Heart left ventricle (tissue), 16 donors: ENCODE results near the gene LAMA4. TPM values are rescaled to one million over a fixed set of nuclear protein-coding genes. Genes with fewer than 3 reads are reported as not detected.
A peak's percentile ranks its signal among the peaks of the same experiment; 100 is the strongest.

Experiments used
- ATAC-seq, 4 donors: fragments of 200-7000 bp; cut with Tn5 transposase; one replicate each; pipeline ENCODE4 v1.9.1; 2020 to 2022; ENCODE audit warnings: moderate library complexity in 4 of 4, mild to moderate bottlenecking in 3 of 4, moderate number of reproducible peaks in 1 of 4
- DNase-seq, 5 donors: peaks; one replicate each; pipeline ENCODE4 v3.0.0-alpha.2; 2020
- H3K27ac ChIP-seq, 12 donors: fragments of 200-600 bp; sonication (generic) in 4 of 12; one replicate each; pipeline versions ENCODE4 v1.5.0 to v1.8.0; 2016 to 2022; ENCODE audit warnings: mild to moderate bottlenecking in 2 of 12
- H3K27me3 ChIP-seq, 9 donors: fragments of 200-600 bp; sonication (generic) in 2 of 9; one replicate each; pipeline versions ENCODE4 v1.5.1 to v1.8.0; 2016 to 2022; ENCODE audit warnings: mild to moderate bottlenecking in 3 of 9
- H3K36me3 ChIP-seq, 9 donors: fragments of 200-600 bp; sonication (generic) in 2 of 9; one replicate each; pipeline versions ENCODE4 v1.5.0 to v1.8.0; 2018 to 2022; ENCODE audit warnings: mild to moderate bottlenecking in 2 of 9
- H3K4me1 ChIP-seq, 12 donors: fragments of 200-600 bp; sonication (generic) in 4 of 12; one replicate each; pipeline versions ENCODE4 v1.5.0 to v1.8.0; 2016 to 2022; ENCODE audit warnings: mild to moderate bottlenecking in 3 of 12
- H3K4me3 ChIP-seq, 12 donors: fragments of 200-600 bp; sonication (generic) in 4 of 12; one replicate each; pipeline versions ENCODE4 v1.5.0 to v1.8.0; 2017 to 2022; ENCODE audit warnings: mild to moderate bottlenecking in 9 of 12, moderate library complexity in 4 of 12
- H3K9me3 ChIP-seq, 12 donors: fragments of 200-600 bp; sonication (generic) in 4 of 12; one replicate each; pipeline versions ENCODE4 v1.5.0 to v1.8.0; 2016 to 2022; ENCODE audit warnings: mild to moderate bottlenecking in 1 of 12
- CTCF ChIP-seq, 12 donors: fragments of 200-600 bp; sonication (generic) in 4 of 12; IDR thresholded peaks; one replicate each; pipeline versions ENCODE4 v1.5.0 to v1.8.0; 2018 to 2022; ENCODE audit warnings: antibody characterized with exemption in 12 of 12, mild to moderate bottlenecking in 5 of 12
- POLR2A ChIP-seq, 2 donors: fragments of 450-650 bp; IDR thresholded peaks; one replicate each; pipeline ENCODE4 v1.6.1; 2017; ENCODE audit warnings: antibody characterized with exemption in 2 of 2, mild to moderate bottlenecking in 2 of 2, moderate library complexity in 2 of 2
- WGBS, 4 donors: extraction: QIAGEN DNeasy Blood & Tissue Kit in 2 of 4; methylation state at CpG; one replicate each; pipeline versions ENCODE4 v1.1.5 to v1.1.7; 2013 to 2018; 5-methylcytosine and 5-hydroxymethylcytosine counted together
- intact Hi-C, 10 donors: fragments of 100-400 bp; cut with DNase I; formaldehyde crosslinking; loops; one replicate each; pipeline versions ENCODE4 v1.11.1 to v1.14.2; 2022
- polyA plus RNA-seq, 2 donors: library from polyadenylated mRNA; stranded (reverse); fragments of 200-250 nt; gene quantifications; one replicate each; pipeline ENCODE4 v1.2.3, GENCODE V29; 2013
- total RNA-seq, 9 donors: library from RNA; depleted of rRNA in 2 of 9; stranded (reverse); fragments of >200 nt in 2 of 9; fragmentation: NEBNext Ultra II Directional in 3 of 9; extraction: Animal tissue kit (Norgen Biotek cat#: 25700) in 3 of 9; gene quantifications; one replicate each; pipeline versions ENCODE4 v1.1.0 to v1.2.4, GENCODE V29; 2016 to 2023
- donor health status: ischemic (EF 13 %, LVEDD 7.1; RV severe dilation, severe dysfunction).
- donor health status: healthy with polysubstance abuse.
- donor health status: DM: no; HTN: yes; CAD: no.
- donor health status: DM: no; HTN: no; CAD: no.
- donor health status: ischemic (EF 25% LVEDD 6.9; RV normal size, moderate dysfunction).
- donor health status: ischemic (EF 25% LVEDD 5.7; RV mildly dilated, moderate dysfunction).
- donor health status: healthy.
- donor health status: DM: yes; HTN: yes; CAD: no.
- donor health status: ischemic (EF 35%, LVEDD 5.7; RV mildly dilated, moderate dysfunction).
- donor health status: nonischemic (EF 11% LVEDD 7.7; RV severe dilation, severe dysfunction).
- donor health status: DM: yes; HTN: yes; CAD: no.
- donor health status: PGD.
- donor health status: ischemic (EF 29% LVEDD 5.4; RV normal size, mild dysfunction).
- donor health status: nonischemic (EF 23%, LVEDD 6.1; RV moderate dilation, normal function).

Gene LAMA4
- total and polyA plus RNA-seq, 11 donors: 23.8 to 132 (median 56.9) TPM

GRCh38 chr6:112206110-112206458, 48.3 kb downstream of the LAMA4 start:
- TF ChIP-seq CTCF (IDR thresholded peaks at IDR 0.05): no peak
- DNase-seq: no peak
- Histone ChIP-seq H3K4me1 (peaks cover 0 to 46% (median 23%) of the 10 kb centered on the region in 12 donors), H3K4me3 (no peak overlapping the region), H3K36me3 (peaks cover 0 to 92% (median 22%) of the 10 kb centered on the region in 9 donors), H3K27me3 (no peaks in the 10 kb centered on the region), H3K9me3 (no peaks in the 10 kb centered on the region), H3K27ac (peak overlapping the region in 6 of 12 donors; percentile 10 to 65 (median 53))
- intact Hi-C loops: loop anchor here in 1 of 10 donors (5.0 kb wide), 1 partner anchor 46 kb away; the partner anchor contains the start of gene LAMA4
- no peak for ATAC-seq

- no peak for ATAC-seq
- WGBS, 4 donors: 66 to 71% (median 70%) methylated on average over 5 of the region's 5 CpGs
Measured at GRCh38 chr6:112205427-112206109, 48.8 kb downstream of the LAMA4 start.

DNA sequence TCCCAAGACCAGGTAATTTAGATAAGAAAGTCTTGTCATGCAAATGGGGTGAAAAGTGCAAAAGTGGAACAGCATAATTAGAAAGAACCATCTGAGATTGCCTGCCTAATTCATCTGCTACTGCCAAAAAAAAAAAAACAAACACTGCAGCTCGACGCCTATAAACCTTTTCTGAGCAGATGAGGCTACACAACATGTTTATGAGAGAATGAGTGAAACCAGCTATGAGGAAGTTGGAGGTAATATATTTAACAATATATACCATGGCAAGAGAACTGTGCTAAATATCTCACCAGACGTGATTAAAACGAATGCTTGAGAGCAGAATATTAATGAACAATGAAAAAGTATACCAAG, 50.0 kb downstream of the LAMA4 start:
- DNase-seq: no peak
- Histone ChIP-seq H3K27ac (peak overlapping the region in 6 of 12 donors; percentile 7 to 65 (median 56)), H3K4me1 (peaks cover 0 to 44% (median 23%) of the 10 kb centered on the region in 12 donors), H3K9me3 (no peaks in the 10 kb centered on the region), H3K27me3 (no peaks in the 10 kb centered on the region), H3K36me3 (peaks cover 0 to 91% (median 24%) of the 10 kb centered on the region in 9 donors), H3K4me3 (no peak overlapping the region)
- WGBS, 4 donors: 79 to 84% (median 82%) methylated on average over 4 of the region's 4 CpGs
- intact Hi-C loops: no loop called here
- ATAC-seq: no peak
- TF ChIP-seq POLR2A (IDR thresholded peaks at IDR 0.05): no peak
- TF ChIP-seq CTCF (IDR thresholded peaks at IDR 0.05): no peak

More at GRCh38 chr6:112205427-112206109, 48.8 kb downstream of the LAMA4 start:
- TF ChIP-seq POLR2A (IDR thresholded peaks at IDR 0.05): no peak
- H3K36me3 ChIP-seq: peaks cover 0 to 92% (median 24%) of the 10 kb centered on the region in 9 donors
- H3K4me3 ChIP-seq: no peak overlapping the region
- peaks cover 0 to 44% (median 23%) of the 10 kb centered on the region in 12 donors for H3K4me1 ChIP-seq
- no peak for DNase-seq
- intact Hi-C loops: loop anchor here in 1 of 10 donors (5.0 kb wide), 1 partner anchor 47 kb away; the partner anchor contains the start of gene LAMA4
- H3K9me3 ChIP-seq: no peaks in the 10 kb centered on the region
- no peaks in the 10 kb centered on the region for H3K27me3 ChIP-seq
- peak overlapping the region in 7 of 12 donors; percentile 10 to 65 (median 47) for H3K27ac ChIP-seq

- TF ChIP-seq CTCF (IDR thresholded peaks at IDR 0.05) (no peak), POLR2A (IDR thresholded peaks at IDR 0.05) (no peak)
Measured at GRCh38 chr6:112203577-112204349, 50.6 kb downstream of the LAMA4 start.

More at GRCh38 chr6:112203577-112204349, 50.6 kb downstream of the LAMA4 start:
- H3K9me3 ChIP-seq: no peaks in the 10 kb centered on the region
- peak overlapping the region in 10 of 12 donors; percentile 7 to 65 (median 42) for H3K27ac ChIP-seq
- ATAC-seq: peak in 2 of 4 donors; percentile 35 to 50
- no peaks in the 10 kb centered on the region for H3K27me3 ChIP-seq
- peaks cover 0 to 94% (median 24%) of the 10 kb centered on the region in 9 donors for H3K36me3 ChIP-seq
- peaks cover 4 to 46% (median 25%) of the 10 kb centered on the region in 12 donors for H3K4me1 ChIP-seq
- WGBS, 4 donors: 69 to 76% (median 72%) methylated on average over 6 of the region's 6 CpGs
- H3K4me3 ChIP-seq: no peak overlapping the region
- no peak for DNase-seq
- intact Hi-C loops: loop anchor here in 1 of 10 donors (1.0 kb wide), 1 partner anchor 8 kb away; no protein-coding TSS in a partner anchor
